BE2C (cell line): Measurements from ENCODE around the gene NXPH2.

ENCODE experiments used
- DNase-seq: peaks from one replicate; pipeline ENCODE4 v3.0.0-alpha.2; 2020
- H3K27me3 ChIP-seq: fragments of 250-450 bp; sonication (Bioruptor Pico); 2 replicates; pipeline ENCODE4 v1.5.1; 2020; ENCODE audit warnings: mild to moderate bottlenecking
- H3K36me3 ChIP-seq: fragments of 250-450 bp; sonication (Bioruptor Pico); 2 replicates; pipeline ENCODE4 v1.5.1; 2020; ENCODE audit warnings: mild to moderate bottlenecking
- H3K4me1 ChIP-seq: fragments of 250-450 bp; sonication (Bioruptor Pico); 2 replicates; pipeline ENCODE4 v1.5.1; 2020
- H3K4me3 ChIP-seq: 2 replicates; pipeline ENCODE4 v1.5.1; 2011; ENCODE audit warnings: low read depth, low read length
- H3K9me3 ChIP-seq: fragments of 250-450 bp; sonication (Bioruptor Pico); 2 replicates; pipeline ENCODE4 v1.5.1; 2020
- TF ChIP-seq, protein P1 (sequence below): IDR thresholded peaks from 2 replicates; pipeline ENCODE4 v1.5.1; 2012; ENCODE audit warnings: mild to moderate bottlenecking, low read depth, low read length

The NXPH2 gene

GRCh38 chr2:138766464-138766863 lies 13.7 kb downstream of the NXPH2 start:
- no peak for DNase-seq
- Histone ChIP-seq H3K27me3 (no peaks in the 10 kb centered on the region), H3K36me3 (no peaks in the 10 kb centered on the region), H3K4me3 (no peak overlapping the region), H3K4me1 (no peaks in the 10 kb centered on the region), H3K9me3 (no peaks in the 10 kb centered on the region)
- TF ChIP-seq, protein P1, sequence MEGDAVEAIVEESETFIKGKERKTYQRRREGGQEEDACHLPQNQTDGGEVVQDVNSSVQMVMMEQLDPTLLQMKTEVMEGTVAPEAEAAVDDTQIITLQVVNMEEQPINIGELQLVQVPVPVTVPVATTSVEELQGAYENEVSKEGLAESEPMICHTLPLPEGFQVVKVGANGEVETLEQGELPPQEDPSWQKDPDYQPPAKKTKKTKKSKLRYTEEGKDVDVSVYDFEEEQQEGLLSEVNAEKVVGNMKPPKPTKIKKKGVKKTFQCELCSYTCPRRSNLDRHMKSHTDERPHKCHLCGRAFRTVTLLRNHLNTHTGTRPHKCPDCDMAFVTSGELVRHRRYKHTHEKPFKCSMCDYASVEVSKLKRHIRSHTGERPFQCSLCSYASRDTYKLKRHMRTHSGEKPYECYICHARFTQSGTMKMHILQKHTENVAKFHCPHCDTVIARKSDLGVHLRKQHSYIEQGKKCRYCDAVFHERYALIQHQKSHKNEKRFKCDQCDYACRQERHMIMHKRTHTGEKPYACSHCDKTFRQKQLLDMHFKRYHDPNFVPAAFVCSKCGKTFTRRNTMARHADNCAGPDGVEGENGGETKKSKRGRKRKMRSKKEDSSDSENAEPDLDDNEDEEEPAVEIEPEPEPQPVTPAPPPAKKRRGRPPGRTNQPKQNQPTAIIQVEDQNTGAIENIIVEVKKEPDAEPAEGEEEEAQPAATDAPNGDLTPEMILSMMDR = no peak

DNA sequence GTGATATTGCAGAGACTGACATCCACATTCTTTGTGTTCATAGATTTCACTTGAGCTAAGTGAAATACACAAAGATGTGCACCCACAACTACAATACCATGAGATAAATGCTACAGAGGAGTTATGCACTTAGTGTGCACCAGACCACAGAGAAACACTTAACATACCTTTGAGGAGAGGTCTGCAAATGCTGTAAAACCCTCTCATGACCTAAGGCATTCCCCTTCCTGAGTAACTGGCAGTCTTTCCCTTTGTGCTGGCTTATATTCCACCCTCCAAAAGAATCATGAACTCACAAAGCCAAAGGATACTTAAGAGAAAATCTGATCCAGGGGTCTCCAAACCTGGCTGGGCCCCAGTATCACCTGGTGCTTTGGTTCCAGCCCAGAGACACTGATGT lies 16.2 kb downstream of the NXPH2 start:
- no peaks in the 10 kb centered on the region for H3K27me3 ChIP-seq
- H3K36me3 ChIP-seq = no peaks in the 10 kb centered on the region
- no peak overlapping the region for H3K4me3 ChIP-seq
- TF ChIP-seq, protein P1 = no peak
- DNase-seq = no peak
- no peaks in the 10 kb centered on the region for H3K4me1 ChIP-seq
- H3K9me3 ChIP-seq = no peaks in the 10 kb centered on the region

DNA sequence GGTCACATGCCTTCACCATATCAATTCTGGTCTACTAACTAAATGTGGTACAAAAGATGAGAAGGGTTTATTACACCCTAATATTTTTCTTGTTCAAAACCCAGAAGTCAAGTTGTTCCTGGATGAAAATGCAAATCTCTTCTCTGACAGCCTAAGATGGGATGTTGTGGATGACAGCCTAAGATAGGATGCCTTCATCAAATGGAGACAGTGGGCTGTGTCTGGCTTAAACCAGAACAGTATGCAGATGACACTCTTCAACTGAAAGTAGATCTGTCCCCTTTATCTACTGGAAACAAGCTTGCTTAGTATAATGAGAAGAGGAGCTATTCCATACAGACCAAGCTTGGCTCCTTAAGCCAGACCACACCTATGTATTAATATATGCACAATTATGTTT lies 17.7 kb downstream of the NXPH2 start:
- Histone ChIP-seq H3K27me3 (no peaks in the 10 kb centered on the region), H3K36me3 (no peaks in the 10 kb centered on the region), H3K4me3 (no peak overlapping the region), H3K9me3 (no peaks in the 10 kb centered on the region), H3K4me1 (no peaks in the 10 kb centered on the region)
- TF ChIP-seq, protein P1 = no peak
- DNase-seq = no peak

DNA sequence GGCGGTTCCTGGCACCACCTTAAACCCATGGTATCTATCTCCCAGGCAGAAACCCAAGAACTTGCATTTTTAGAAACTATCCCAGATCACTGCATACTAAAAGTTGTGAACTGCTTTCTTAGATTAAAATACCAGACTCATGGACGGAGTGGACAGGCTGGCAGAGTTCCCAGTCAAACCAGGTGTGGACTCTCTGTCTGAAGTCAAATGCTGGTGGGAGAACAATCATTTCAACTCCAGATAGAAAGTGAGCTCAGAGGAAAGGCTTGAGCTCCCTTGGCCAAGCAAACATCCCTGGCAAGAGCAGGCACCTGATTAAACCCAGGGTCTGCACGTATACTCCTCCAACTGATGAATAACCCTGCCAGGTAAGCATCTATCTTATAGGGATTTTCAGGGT lies 19.5 kb downstream of the NXPH2 start:
- Histone ChIP-seq H3K4me3 (no peak overlapping the region), H3K9me3 (no peaks in the 10 kb centered on the region), H3K36me3 (no peaks in the 10 kb centered on the region), H3K4me1 (no peaks in the 10 kb centered on the region), H3K27me3 (no peaks in the 10 kb centered on the region)
- TF ChIP-seq, protein P1 = no peak
- DNase-seq = no peak

- no peaks in the 10 kb centered on the region for H3K36me3 ChIP-seq
- no peaks in the 10 kb centered on the region for H3K27me3 ChIP-seq
- H3K4me1 ChIP-seq = no peaks in the 10 kb centered on the region
- H3K9me3 ChIP-seq = no peaks in the 10 kb centered on the region
- TF ChIP-seq, protein P1 = no peak
- H3K4me3 ChIP-seq = no peak overlapping the region
- DNase-seq = no peak
Measured at GRCh38 chr2:138757384-138757783, 22.8 kb downstream of the NXPH2 start.

- DNase-seq = no peak
- Histone ChIP-seq H3K4me1 (no peaks in the 10 kb centered on the region), H3K4me3 (no peak overlapping the region), H3K36me3 (no peaks in the 10 kb centered on the region), H3K27me3 (no peaks in the 10 kb centered on the region), H3K9me3 (no peaks in the 10 kb centered on the region)
- TF ChIP-seq, protein P1 = no peak
Measured at GRCh38 chr2:138752197-138752956, 27.8 kb downstream of the NXPH2 start.
